Neural crest cell (in vitro differentiated cells): ENCODE results near the gene CEMIP. TPM values are rescaled to one million over a fixed set of nuclear protein-coding genes. Genes with fewer than 3 reads are reported as not detected.
A peak's percentile ranks its signal among the peaks of the same experiment; 100 is the strongest.
"Not testable (repeated sequence)": the region's sequence is repeated elsewhere in the genome, so short reads cannot be mapped to it uniquely, and the experiment has no call there.

Experiments used
- DNase-seq: peaks from one replicate; pipeline ENCODE4 v3.0.0; 2021; ENCODE audit warnings: low read depth, mixed read lengths, low spot score
- H3K27ac Mint-ChIP-seq: one replicate; pipeline ENCODE4 v1.8.0; 2021; ENCODE audit warnings: mild to moderate bottlenecking, mixed read lengths; ENCODE audit not compliant: unreplicated experiment
- H3K27me3 Mint-ChIP-seq: 2 replicates; pipeline ENCODE4 v1.8.0; 2021; ENCODE audit warnings: low read depth, mild to moderate bottlenecking, mixed read lengths
- H3K36me3 Mint-ChIP-seq: 2 replicates; pipeline ENCODE4 v1.8.0; 2021; ENCODE audit warnings: low read depth, mild to moderate bottlenecking, mixed read lengths
- H3K4me1 Mint-ChIP-seq: 2 replicates; pipeline ENCODE4 v1.8.0; 2021; ENCODE audit warnings: mixed read lengths
- H3K4me3 Mint-ChIP-seq: one replicate; pipeline ENCODE4 v1.8.0; 2021; ENCODE audit warnings: mild to moderate bottlenecking, mixed read lengths
- H3K9me3 Mint-ChIP-seq: 2 replicates; pipeline ENCODE4 v1.8.0; 2021; ENCODE audit warnings: mixed read lengths
- CTCF ChIP-seq: fragments of 200-600 bp; sonication (generic); conservative IDR thresholded peaks from 2 replicates; pipeline ENCODE4 v1.5.0; 2021; ENCODE audit warnings: antibody characterized with exemption, mild to moderate bottlenecking
- total RNA-seq: library from RNA; stranded (reverse); gene quantifications from 2 replicates; pipeline ENCODE4 v1.2.1, GENCODE V29; 2021

Gene CEMIP
- total RNA-seq, 1 donor from 2014 or later, result 0.33 TPM

GRCh38 chr15:80758130-80758745, 20.9 kb upstream of the CEMIP start:
- Mint-ChIP-seq H3K4me1 (peaks cover 10% of the 10 kb centered on the region), H3K9me3 (no peaks in the 10 kb centered on the region), H3K36me3 (peaks cover 2% of the 10 kb centered on the region), H3K4me3 (no peak overlapping the region), H3K27ac (no peak overlapping the region), H3K27me3 (no peaks in the 10 kb centered on the region)
- no peak for TF ChIP-seq CTCF
- no peak for DNase-seq

- Mint-ChIP-seq H3K36me3 (no peaks in the 10 kb centered on the region), H3K4me3 (no peak overlapping the region), H3K27ac (no peak overlapping the region), H3K4me1 (no peaks in the 10 kb centered on the region), H3K9me3 (no peaks in the 10 kb centered on the region), H3K27me3 (no peaks in the 10 kb centered on the region)
- TF ChIP-seq CTCF, result no peak
- DNase-seq, result no peak
These were observed 18.2 kb upstream of the CEMIP start for GRCh38 chr15:80760960-80761359.

- no peak overlapping the region for H3K4me3 Mint-ChIP-seq
- H3K36me3 Mint-ChIP-seq, result no peaks in the 10 kb centered on the region
- H3K4me1 Mint-ChIP-seq, result no peaks in the 10 kb centered on the region
- no peak for TF ChIP-seq CTCF
- no peak for DNase-seq
- H3K27me3 Mint-ChIP-seq, result no peaks in the 10 kb centered on the region
- no peaks in the 10 kb centered on the region for H3K9me3 Mint-ChIP-seq
- no peak overlapping the region for H3K27ac Mint-ChIP-seq
These were observed 17.4 kb upstream of the CEMIP start for GRCh38 chr15:80761754-80762153.

GRCh38 chr15:80763235-80763634, 15.9 kb upstream of the CEMIP start:
- H3K4me3 Mint-ChIP-seq, H3K27me3 Mint-ChIP-seq, DNase-seq, H3K4me1 Mint-ChIP-seq, H3K27ac Mint-ChIP-seq, H3K36me3 Mint-ChIP-seq, H3K9me3 Mint-ChIP-seq: not testable (repeated sequence)

- Mint-ChIP-seq H3K4me3 (no peak overlapping the region), H3K27ac (peak overlapping the region; percentile 29), H3K27me3 (no peaks in the 10 kb centered on the region), H3K36me3 (no peaks in the 10 kb centered on the region), H3K9me3 (peaks cover 1% of the 10 kb centered on the region), H3K4me1 (no peaks in the 10 kb centered on the region)
- no peak for DNase-seq
- no peak for TF ChIP-seq CTCF
These were observed 14.6 kb upstream of the CEMIP start for GRCh38 chr15:80764535-80764934.

- no peaks in the 10 kb centered on the region for H3K4me1 Mint-ChIP-seq
- TF ChIP-seq CTCF, result no peak
- DNase-seq, result no peak
- H3K27ac Mint-ChIP-seq, result no peak overlapping the region
- H3K27me3 Mint-ChIP-seq, result no peaks in the 10 kb centered on the region
- no peaks in the 10 kb centered on the region for H3K36me3 Mint-ChIP-seq
- H3K9me3 Mint-ChIP-seq, result peaks cover 3% of the 10 kb centered on the region
- no peak overlapping the region for H3K4me3 Mint-ChIP-seq
These were observed 12.9 kb upstream of the CEMIP start for GRCh38 chr15:80766275-80766674.
